ENCODE data around the gene HLX.

GRCh38 chr1:220921971-220922635 is 42.9 kb downstream of the HLX start:
- TF ChIP-seq CTCF (IDR thresholded peaks at IDR 0.05) (no peak), EP300 (IDR thresholded peaks at IDR 0.05) (no peak), POLR2A (IDR thresholded peaks at IDR 0.05) (no peak)

Data from upper lobe of left lung (tissue), 4 donors.